H1 (cell line): ENCODE data around the gene CD69. TPM values are rescaled to one million over a fixed set of nuclear protein-coding genes. Genes with fewer than 3 reads are reported as not detected.

Source experiments
- CTCF ChIA-PET: fragments of 300-600 bp; sonication (Branson Sonifier 250); formaldehyde crosslinking; loops from one replicate; lab custom pipeline; 2021; ENCODE audit not compliant: partially characterized antibody; lab: Charles Lee
- POLR2A ChIA-PET: fragments of 300-600 bp; sonication (Branson Sonifier 250); formaldehyde crosslinking; loops from one replicate; lab custom pipeline; 2021; ENCODE audit warnings: inconsistent platforms; ENCODE audit not compliant: partially characterized antibody; lab: Charles Lee
- DNase-seq, 2 experiments: peaks; one replicate each; pipeline versions ENCODE4 v3.0.0 to v3.0.0-alpha.2; 2010 to 2022; ENCODE audit warnings: low spot score in 2 of 2, low read depth in 1 of 2, mixed read lengths in 1 of 2
- FAIRE-seq: peaks from 2 replicates; lab custom pipeline; 2011; peaks lifted over from hg19 to GRCh38; lab: Jason Lieb, UNC
- H2AFZ ChIP-seq: 2 replicates; pipeline ENCODE4 v1.8.1; 2012; ENCODE audit warnings: low read length, inconsistent platforms
- H2AK5ac ChIP-seq: 2 replicates; pipeline ENCODE4 v1.6.1; 2013; ENCODE audit warnings: low read depth, low read length
- H2BK120ac ChIP-seq: replicated peaks from 2 replicates; pipeline ENCODE3; 2013; ENCODE audit warnings: low read depth, low read length, inconsistent platforms
- H2BK12ac ChIP-seq: 2 replicates; pipeline ENCODE4 v1.6.1; 2013; ENCODE audit warnings: low read depth, low read length
- H2BK15ac ChIP-seq: 2 replicates; pipeline ENCODE4 v1.6.1; 2013; ENCODE audit warnings: low read length
- H2BK20ac ChIP-seq: 2 replicates; pipeline ENCODE4 v1.6.1; 2013; ENCODE audit warnings: low read length
- H2BK5ac ChIP-seq: 2 replicates; pipeline ENCODE4 v1.6.1; 2013; ENCODE audit warnings: low read depth, low read length
- H3K14ac ChIP-seq: 2 replicates; pipeline ENCODE4 v1.6.1; 2013; ENCODE audit warnings: inconsistent platforms; ENCODE audit not compliant: insufficient read length
- H3K18ac ChIP-seq: 2 replicates; pipeline ENCODE4 v1.6.1; 2013; ENCODE audit warnings: low read length; ENCODE audit errors: extremely low read depth
- H3K23ac ChIP-seq: 2 replicates; pipeline ENCODE4 v1.6.1; 2013; ENCODE audit warnings: inconsistent platforms; ENCODE audit not compliant: insufficient read length
- H3K23me2 ChIP-seq: 2 replicates; pipeline ENCODE4 v1.6.1; 2013; ENCODE audit warnings: low read depth, low read length
- H3K27ac ChIP-seq: 2 replicates; pipeline ENCODE4 v1.6.1; 2011; ENCODE audit warnings: low read depth, low read length, inconsistent platforms
- H3K27me3 ChIP-seq, 4 experiments: replicated peaks in 1 of 4; 1 replicate in 1 of 4; 2 replicates in 3 of 4; pipeline versions ENCODE4 v1.6.1 to v1.8.1; 2011 to 2013; ENCODE audit warnings: low read length in 3 of 4, mild to moderate bottlenecking in 3 of 4, inconsistent platforms in 2 of 4, mixed read lengths in 2 of 4, moderate library complexity in 1 of 4; ENCODE audit not compliant: control insufficient read depth in 3 of 4, insufficient read depth in 3 of 4; ENCODE audit errors: extremely low read depth in 1 of 4
- H3K36me3 ChIP-seq, 4 experiments: 2 replicates each; pipeline versions ENCODE4 v1.6.1 to v1.8.1; 2011 to 2013; ENCODE audit warnings: mild to moderate bottlenecking in 4 of 4, low read length in 3 of 4, moderate library complexity in 2 of 4, control low read depth in 1 of 4, inconsistent platforms in 1 of 4; ENCODE audit not compliant: insufficient read depth in 4 of 4, control insufficient read depth in 2 of 4
- H3K4ac ChIP-seq: replicated peaks from 2 replicates; pipeline ENCODE3; 2013; ENCODE audit warnings: low read length, low read depth, mixed read lengths, inconsistent platforms; ENCODE audit not compliant: insufficient read length
- H3K4me1 ChIP-seq, 4 experiments: replicated peaks in 1 of 4; 1 replicate in 1 of 4; 2 replicates in 3 of 4; pipeline versions ENCODE4 v1.6.1 to v1.8.1; 2011 to 2013; ENCODE audit warnings: low read length in 3 of 4, inconsistent platforms in 2 of 4, mixed read lengths in 1 of 4; ENCODE audit not compliant: insufficient read depth in 4 of 4, control insufficient read depth in 3 of 4
- H3K4me2 ChIP-seq, 2 experiments: 2 replicates each; pipeline versions ENCODE4 v1.6.1 to v1.8.1; 2011 to 2013; ENCODE audit warnings: low read depth in 2 of 2, low read length in 2 of 2, control low read depth in 1 of 2, inconsistent platforms in 1 of 2, mild to moderate bottlenecking in 1 of 2; ENCODE audit not compliant: insufficient read depth in 1 of 2
- H3K4me3 ChIP-seq, 4 experiments: fragments of 200-600, 300-600 bp in 1 of 4; sonication (generic), shearing (Covaris generic), sonication (Bioruptor Twin) in 1 of 4; 2 replicates each; pipeline versions ENCODE4 v1.5.1 to v1.8.1; 2011 to 2016; ENCODE audit warnings: low read length in 4 of 4, low read depth in 3 of 4, control low read depth in 2 of 4, inconsistent platforms in 2 of 4, mild to moderate bottlenecking in 2 of 4, mixed read lengths in 1 of 4, moderate library complexity in 1 of 4; ENCODE audit not compliant: insufficient read depth in 2 of 4; ENCODE audit errors: extremely low read depth in 1 of 4
- H3K56ac ChIP-seq: replicated peaks from 2 replicates; pipeline ENCODE3; 2013; ENCODE audit warnings: low read depth, mild to moderate bottlenecking, mixed read lengths, low read length, inconsistent platforms; ENCODE audit not compliant: insufficient read length
- H3K79me1 ChIP-seq: 2 replicates; pipeline ENCODE4 v1.6.1; 2013; ENCODE audit warnings: low read depth, low read length, control low read depth
- H3K79me2 ChIP-seq, 2 experiments: 2 replicates each; pipeline versions ENCODE4 v1.6.1 to v1.8.1; 2012 to 2013; ENCODE audit warnings: low read length in 2 of 2, mild to moderate bottlenecking in 2 of 2, inconsistent platforms in 1 of 2; ENCODE audit not compliant: insufficient read depth in 2 of 2, control insufficient read depth in 1 of 2
- H3K9ac ChIP-seq, 4 experiments: replicated peaks in 1 of 4; 1 replicate in 1 of 4; 2 replicates in 3 of 4; pipeline versions ENCODE4 v1.6.1 to v1.8.1; 2011 to 2013; ENCODE audit warnings: low read depth in 3 of 4, low read length in 3 of 4, control low read depth in 2 of 4, mild to moderate bottlenecking in 2 of 4, moderate library complexity in 2 of 4, inconsistent platforms in 1 of 4; ENCODE audit errors: extremely low read depth in 1 of 4
- H3K9me3 ChIP-seq, 2 experiments: 2 replicates each; pipeline versions ENCODE4 v1.6.1 to v1.8.1; 2012 to 2013; ENCODE audit warnings: mild to moderate bottlenecking in 2 of 2, moderate library complexity in 2 of 2, control low read depth in 1 of 2, inconsistent platforms in 1 of 2, low read depth in 1 of 2, low read length in 1 of 2, mixed read lengths in 1 of 2; ENCODE audit not compliant: insufficient read depth in 2 of 2
- H4K20me1 ChIP-seq, 2 experiments: replicated peaks in 1 of 2; 2 replicates each; pipeline versions ENCODE3 to v1.8.1; 2011 to 2013; ENCODE audit warnings: inconsistent platforms in 2 of 2, low read length in 2 of 2, mild to moderate bottlenecking in 1 of 2; ENCODE audit not compliant: insufficient read depth in 2 of 2, control insufficient read depth in 1 of 2
- H4K5ac ChIP-seq: 2 replicates; pipeline ENCODE4 v1.6.1; 2013; ENCODE audit warnings: low read length, low read depth, mixed read lengths, inconsistent platforms; ENCODE audit not compliant: insufficient read length
- H4K8ac ChIP-seq: 2 replicates; pipeline ENCODE4 v1.8.0; 2013; ENCODE audit warnings: mild to moderate bottlenecking, moderate library complexity, low read length, inconsistent platforms; ENCODE audit not compliant: insufficient read depth; ENCODE audit errors: extremely low read depth
- H4K91ac ChIP-seq: replicated peaks from 2 replicates; pipeline ENCODE3; 2013; ENCODE audit warnings: low read length, mixed read lengths, inconsistent platforms; ENCODE audit not compliant: insufficient read length
- CEBPB ChIP-seq: IDR thresholded peaks from 2 replicates; pipeline ENCODE4 v1.6.1; 2012; ENCODE audit warnings: low read depth, low read length
- CHD2 ChIP-seq: IDR thresholded peaks from 2 replicates; pipeline ENCODE4 v1.6.1; 2012; ENCODE audit warnings: low read length, improper control_type of control experiment
- EGR1 ChIP-seq: IDR thresholded peaks from 2 replicates; pipeline ENCODE4 v1.6.1; 2011; ENCODE audit warnings: low read depth, low read length, borderline replicate concordance
- FOSL1 ChIP-seq: IDR thresholded peaks from 2 replicates; pipeline ENCODE4 v1.6.1; 2011; ENCODE audit warnings: mild to moderate bottlenecking, low read depth, low read length, moderate library complexity; ENCODE audit not compliant: insufficient read depth
- HDAC2 ChIP-seq, 2 experiments: fragments of 300-600 bp in 1 of 2; sonication (generic) in 1 of 2; IDR thresholded peaks; 2 replicates each; pipeline ENCODE4 v1.6.1; 2011 to 2012; ENCODE audit warnings: low read depth in 2 of 2, low read length in 2 of 2, mild to moderate bottlenecking in 2 of 2, moderate library complexity in 2 of 2, borderline replicate concordance in 1 of 2, inconsistent platforms in 1 of 2
- POLR2A ChIP-seq, 2 experiments: IDR thresholded peaks; 1 replicate in 1 of 2; 2 replicates in 1 of 2; pipeline ENCODE4 v1.6.1; 2011; ENCODE audit warnings: low read depth in 2 of 2, low read length in 2 of 2, mild to moderate bottlenecking in 2 of 2; ENCODE audit errors: control extremely low read depth in 1 of 2
- POU5F1 ChIP-seq: IDR thresholded peaks from 2 replicates; pipeline ENCODE4 v1.6.1; 2011; ENCODE audit warnings: low read depth, mild to moderate bottlenecking, low read length, moderate library complexity
- SIN3A ChIP-seq, 2 experiments: IDR thresholded peaks in 1 of 2; conservative IDR thresholded peaks in 1 of 2; 2 replicates each; pipeline ENCODE4 v1.6.1; 2011 to 2012; ENCODE audit warnings: low read length in 2 of 2, improper control_type of control experiment in 1 of 2, low read depth in 1 of 2, mild to moderate bottlenecking in 1 of 2
- SIX5 ChIP-seq: IDR thresholded peaks from 2 replicates; pipeline ENCODE4 v1.6.1; 2011; ENCODE audit warnings: mild to moderate bottlenecking, low read depth, low read length
- SP1 ChIP-seq: IDR thresholded peaks from 2 replicates; pipeline ENCODE4 v1.6.1; 2011; ENCODE audit warnings: low read depth, low read length
- SP2 ChIP-seq: IDR thresholded peaks from 2 replicates; pipeline ENCODE4 v1.6.1; 2012; ENCODE audit warnings: mild to moderate bottlenecking, low read length, inconsistent platforms
- TAF7 ChIP-seq: optimal IDR thresholded peaks from 2 replicates; pipeline ENCODE3; 2011; ENCODE audit warnings: low read depth, mild to moderate bottlenecking, inconsistent platforms, low read length, moderate library complexity, borderline replicate concordance
- WGBS, 2 experiments: shearing (Covaris generic) in 1 of 2; methylation state at CpG; one replicate each; pipeline versions ENCODE4 v1.1.6 to v1.1.7; 2013 to 2015; ENCODE audit warnings: low lambda C conversion rate in 2 of 2, mixed read lengths in 2 of 2, inconsistent platforms in 1 of 2, low coverage in 1 of 2, missing lambda C conversion rate in 1 of 2; ENCODE audit not compliant: insufficient replicate concordance in 2 of 2, insufficient coverage in 1 of 2, insufficient read length in 1 of 2; ENCODE audit errors: extremely low coverage in 1 of 2, missing lambda C conversion rate in 1 of 2; 5-methylcytosine and 5-hydroxymethylcytosine counted together
- polyA plus RNA-seq, 7 experiments: library from polyadenylated mRNA; depleted of rRNA in 3 of 7; stranded (reverse) in 5 of 7; unstranded in 2 of 7; fragments of >200 nt in 5 of 7; fragments of 200-250 nt in 2 of 7; gene quantifications; 1 replicate in 5 of 7; 2 replicates in 1 of 7; 4 replicates in 1 of 7; pipeline versions ENCODE4 v1.2.1 to v1.2.3, GENCODE V29; 2011 to 2013; ENCODE audit warnings: missing spikeins in 2 of 7, mixed read lengths in 2 of 7
- total RNA-seq: library from RNA; stranded (reverse); fragmentation: NEBNext Ultra II Directional; extraction: Animal tissue kit (Norgen Biotek cat#: 25700); gene quantifications from 2 replicates; pipeline ENCODE4 v1.2.1, GENCODE V29; 2021
- TF ChIP-seq, protein P1 (sequence below): IDR thresholded peaks from 2 replicates; pipeline ENCODE4 v1.6.1; 2011; ENCODE audit warnings: low read length, improper control_type of control experiment

Gene CD69
- total and polyA plus RNA-seq, 2 of the 8 experiments (the other 6 are each of a cell fraction or from before 2014, with no cell fraction given): not detected

DNA sequence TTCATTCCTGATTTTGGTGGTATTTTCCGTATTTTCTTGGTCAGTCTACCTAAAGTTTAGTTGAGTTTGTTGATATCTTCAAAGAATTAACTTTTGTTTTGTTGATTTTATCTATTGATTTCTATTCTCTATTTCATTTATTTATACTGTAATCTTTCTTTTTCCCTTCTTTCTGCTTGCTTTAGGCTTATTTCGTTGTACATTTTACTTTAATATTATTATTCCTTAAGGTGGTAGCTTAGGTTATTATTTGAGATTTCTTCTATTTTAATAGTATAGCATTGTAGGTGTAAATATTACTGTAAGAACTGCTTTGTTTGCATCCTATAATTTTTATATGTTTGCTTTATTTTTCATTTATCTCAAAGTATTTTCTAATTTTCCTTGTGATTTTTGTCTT, 45.2 kb upstream of the CD69 start:
- Histone ChIP-seq H3K79me2 (no peaks in the 10 kb centered on the region), H3K9me3 (no peaks in the 10 kb centered on the region), H3K27ac (no peak overlapping the region), H4K5ac (no peak overlapping the region), H3K4me2 (no peak overlapping the region), H2AFZ (no peak overlapping the region), H3K4ac (no peak overlapping the region), H3K4me3 (no peak overlapping the region), H2BK12ac (no peak overlapping the region), H3K23me2 (no peaks in the 10 kb centered on the region), H3K4me1 (no peaks in the 10 kb centered on the region), H3K9ac (no peak overlapping the region), H3K18ac (no peak overlapping the region), H3K79me1 (no peaks in the 10 kb centered on the region), H4K8ac (no peak overlapping the region), H4K20me1 (no peaks in the 10 kb centered on the region), H3K36me3 (no peaks in the 10 kb centered on the region), H2BK20ac (no peak overlapping the region), H3K14ac (no peak overlapping the region), H4K91ac (no peak overlapping the region), H3K27me3 (no peaks in the 10 kb centered on the region), H3K56ac (no peak overlapping the region), H2BK5ac (no peak overlapping the region), H2AK5ac (no peak overlapping the region), H3K23ac (no peak overlapping the region), H2BK120ac (no peak overlapping the region), H2BK15ac (no peak overlapping the region)
- ChIA-PET POLR2A (no interaction called here), CTCF (interaction anchor here (0.6 kb wide), 1 partner anchor 63 kb away, joined by 4 read pairs; no protein-coding TSS in a partner anchor)
- FAIRE-seq (no peak), DNase-seq (no peak)
- TF ChIP-seq CEBPB: no peak
- TF ChIP-seq POLR2A (IDR thresholded peaks at IDR 0.05; ENCODE audit: control extremely low read depth in 1 of 2, low read depth in 2 of 2, low read length in 2 of 2): no peak
- no peak for TF ChIP-seq SIX5
- no peak for TF ChIP-seq CHD2
- TF ChIP-seq POU5F1: no peak
- no peak for TF ChIP-seq TAF7
- TF ChIP-seq, protein P1, sequence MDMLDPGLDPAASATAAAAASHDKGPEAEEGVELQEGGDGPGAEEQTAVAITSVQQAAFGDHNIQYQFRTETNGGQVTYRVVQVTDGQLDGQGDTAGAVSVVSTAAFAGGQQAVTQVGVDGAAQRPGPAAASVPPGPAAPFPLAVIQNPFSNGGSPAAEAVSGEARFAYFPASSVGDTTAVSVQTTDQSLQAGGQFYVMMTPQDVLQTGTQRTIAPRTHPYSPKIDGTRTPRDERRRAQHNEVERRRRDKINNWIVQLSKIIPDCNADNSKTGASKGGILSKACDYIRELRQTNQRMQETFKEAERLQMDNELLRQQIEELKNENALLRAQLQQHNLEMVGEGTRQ: no peak
- TF ChIP-seq SP1: no peak
- TF ChIP-seq SP2: no peak
- no peak for TF ChIP-seq SIN3A (conservative IDR thresholded peaks at IDR 0.05 in 1 of 2, IDR thresholded peaks at IDR 0.05 in 1 of 2; ENCODE audit: low read depth in 1 of 2, low read length in 2 of 2)
- no peak for TF ChIP-seq EGR1
- no peak for TF ChIP-seq HDAC2 (IDR thresholded peaks at IDR 0.05; ENCODE audit: borderline replicate concordance in 1 of 2, low read depth in 2 of 2, low read length in 2 of 2)
- no peak for TF ChIP-seq FOSL1
- 84% methylated on average over 2 of the region's 2 CpGs; no CpG with 5 or more reads in 1 of the 2 experiments for WGBS, 2 experiments
